ENCODE measurements around the gene SLC22A17.
"Not testable (repeated sequence)": the region's sequence is repeated elsewhere in the genome, so short reads cannot be mapped to it uniquely, and the experiment has no call there.

Gene SLC22A17

DNA sequence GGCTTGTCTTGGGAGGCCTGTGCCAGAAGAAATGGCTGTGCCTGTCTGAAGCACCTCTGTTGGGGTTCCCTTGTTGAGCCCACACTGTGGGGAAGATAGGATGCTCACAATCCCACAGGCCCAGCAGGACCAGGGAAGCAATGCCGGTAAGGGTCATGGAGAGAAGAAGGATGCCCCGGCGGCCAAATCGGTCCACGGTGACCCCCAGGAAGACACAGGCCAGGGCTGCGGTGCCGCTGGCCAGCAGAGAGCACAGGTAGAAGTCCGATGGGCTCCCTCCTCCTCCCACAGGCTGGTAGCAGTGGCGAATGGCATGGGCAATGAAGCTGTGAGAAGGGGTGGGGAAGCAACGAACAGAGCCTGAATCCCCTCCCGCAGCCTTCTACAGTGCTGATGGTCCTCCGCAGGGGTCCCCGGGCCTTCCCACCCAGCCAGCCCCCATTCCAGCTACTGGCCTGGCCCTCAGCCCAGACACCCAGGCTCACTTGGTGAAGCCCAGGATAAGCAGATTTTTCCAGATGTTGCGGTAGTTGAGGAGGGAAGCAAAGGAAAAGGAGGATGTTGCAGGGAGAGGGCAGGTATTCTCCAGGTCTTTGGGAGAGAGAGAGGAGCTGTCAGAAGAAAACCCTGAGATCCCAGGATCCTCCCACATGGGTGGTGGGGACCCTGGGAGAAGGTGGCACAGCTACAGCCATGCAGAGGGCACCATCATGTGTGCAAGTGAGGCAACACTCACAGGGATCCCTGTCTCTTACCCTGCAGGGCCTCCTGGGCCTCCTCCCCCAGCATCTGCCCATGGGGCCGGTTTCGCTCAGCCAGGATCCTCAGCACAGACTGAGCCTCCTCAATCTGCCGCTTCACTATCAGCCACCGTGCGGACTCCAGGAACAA is 5.0 kb downstream of the SLC22A17 start:
- DNase-seq (ENCODE audit: low read depth), result no peak
- no peak overlapping the region for H3K4me3 ChIP-seq (ENCODE audit: low read depth, low read length)

GRCh38 chr14:23346693-23347405 is 5.8 kb downstream of the SLC22A17 start:
- no peak for DNase-seq (ENCODE audit: low read depth)
- no peak overlapping the region for H3K4me3 ChIP-seq (ENCODE audit: low read depth, low read length)

DNA sequence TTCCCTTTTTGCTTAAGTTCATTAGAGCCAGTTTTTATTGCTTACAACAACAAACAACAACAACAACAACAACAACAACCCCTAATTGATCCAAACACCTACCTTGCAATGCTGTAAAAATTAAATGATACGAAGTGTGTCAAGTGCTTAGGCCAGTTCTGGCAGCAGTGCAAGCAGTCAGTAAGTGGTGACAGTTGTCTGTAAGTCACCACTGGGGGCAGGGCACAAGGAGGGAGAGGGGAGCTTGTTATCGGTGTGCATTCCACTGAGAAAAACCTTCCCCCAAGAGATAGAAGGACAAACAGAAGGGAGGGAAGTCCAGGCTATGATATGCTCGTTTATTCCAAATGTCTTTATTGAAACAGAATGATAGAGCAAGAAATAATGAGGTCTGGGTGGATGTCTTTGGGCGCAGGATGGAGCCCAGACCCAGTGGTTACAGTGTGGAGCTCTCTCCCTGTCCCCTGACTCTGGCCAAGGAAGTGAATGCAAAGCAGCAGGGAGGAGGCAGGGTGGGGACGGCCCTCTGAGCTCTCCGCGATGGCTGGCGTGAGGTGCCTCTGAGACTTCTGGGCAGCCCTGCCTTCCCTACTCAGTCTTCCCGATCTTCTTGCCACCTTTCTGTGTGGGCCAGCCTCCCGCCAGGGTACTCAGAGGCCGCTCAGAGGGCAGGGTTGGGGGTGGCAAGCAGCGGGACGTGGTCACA is 6.5 kb downstream of the SLC22A17 start:
- no peak for DNase-seq (ENCODE audit: low read depth)
- no peak overlapping the region for H3K4me3 ChIP-seq (ENCODE audit: low read depth, low read length)

GRCh38 chr14:23344481-23344880 is 8.2 kb downstream of the SLC22A17 start:
- no peak for DNase-seq (ENCODE audit: low read depth)
- no peak overlapping the region for H3K4me3 ChIP-seq (ENCODE audit: low read depth, low read length)

DNA sequence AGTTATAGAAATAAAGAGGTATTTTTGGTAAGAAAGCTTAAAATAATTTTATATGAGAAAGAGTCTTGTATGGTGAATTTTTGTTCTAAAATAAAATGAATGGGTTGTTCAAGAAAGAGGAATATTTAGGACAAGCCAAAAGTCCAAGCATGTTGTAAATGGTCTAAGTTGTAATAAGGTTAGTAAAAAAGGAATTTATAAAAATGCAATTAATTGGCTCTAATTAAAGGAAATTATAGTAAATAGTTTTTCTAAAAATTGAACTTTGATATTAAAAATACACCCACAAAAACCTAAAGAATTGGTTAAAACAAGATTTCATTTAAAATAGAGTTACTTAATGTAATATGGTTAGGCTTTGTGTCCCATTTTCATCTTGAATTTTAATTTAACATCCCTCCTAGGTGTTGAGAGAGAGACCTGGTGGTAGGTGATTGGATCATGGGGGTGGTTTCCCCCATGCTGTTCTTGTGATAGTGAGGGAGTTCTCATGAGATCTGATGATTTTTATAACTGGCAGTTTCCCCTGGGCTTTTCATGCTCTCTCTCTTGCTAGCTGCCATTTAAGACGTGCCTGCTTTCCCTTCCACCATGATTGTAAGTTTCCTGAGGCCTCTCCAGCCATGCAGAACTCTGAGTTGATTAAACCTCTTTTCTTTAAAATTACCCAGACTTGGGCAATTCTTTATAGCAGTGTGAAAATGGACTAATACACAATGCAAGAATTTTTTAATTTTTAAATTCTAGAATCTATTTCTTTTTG is 13.0 kb downstream of the SLC22A17 start:
- H3K4me3 ChIP-seq (ENCODE audit: low read depth, low read length), result no peak overlapping the region
- DNase-seq (ENCODE audit: low read depth), result no peak

DNA sequence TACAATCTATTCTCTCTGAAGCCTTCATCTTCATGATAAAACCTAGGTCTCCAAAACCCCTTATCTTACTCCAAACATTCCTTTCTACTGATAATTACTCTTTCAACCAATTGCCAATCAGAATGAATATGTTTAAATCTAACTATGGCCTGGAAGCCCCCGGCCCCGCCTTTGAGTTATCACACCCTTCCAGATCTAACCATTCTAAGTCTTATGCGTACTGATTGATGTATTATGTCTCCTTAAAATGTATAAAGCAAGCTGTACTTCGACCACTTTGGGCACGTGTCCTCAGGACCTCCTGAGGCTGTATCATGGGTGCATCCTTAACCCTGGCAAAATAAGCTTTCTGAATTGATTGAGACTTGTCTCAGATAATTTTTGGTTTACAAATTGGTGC is 17.1 kb downstream of the SLC22A17 start:
- no peak overlapping the region for H3K4me3 ChIP-seq (ENCODE audit: low read depth, low read length)
- DNase-seq (ENCODE audit: low read depth), result no peak

GRCh38 chr14:23327947-23328744 is 24.5 kb downstream of the SLC22A17 start:
- H3K4me3 ChIP-seq (ENCODE audit: low read depth, low read length), result no peak overlapping the region
- no peak for DNase-seq (ENCODE audit: low read depth)

GRCh38 chr14:23326491-23327332 is 26.0 kb downstream of the SLC22A17 start:
- H3K4me3 ChIP-seq (ENCODE audit: low read depth, low read length), result no peak overlapping the region
- no peak for DNase-seq (ENCODE audit: low read depth)

GRCh38 chr14:23325746-23326145 is 26.9 kb downstream of the SLC22A17 start:
- not testable (repeated sequence) for H3K4me3 ChIP-seq (ENCODE audit: low read depth, low read length); DNase-seq (ENCODE audit: low read depth)

DNA sequence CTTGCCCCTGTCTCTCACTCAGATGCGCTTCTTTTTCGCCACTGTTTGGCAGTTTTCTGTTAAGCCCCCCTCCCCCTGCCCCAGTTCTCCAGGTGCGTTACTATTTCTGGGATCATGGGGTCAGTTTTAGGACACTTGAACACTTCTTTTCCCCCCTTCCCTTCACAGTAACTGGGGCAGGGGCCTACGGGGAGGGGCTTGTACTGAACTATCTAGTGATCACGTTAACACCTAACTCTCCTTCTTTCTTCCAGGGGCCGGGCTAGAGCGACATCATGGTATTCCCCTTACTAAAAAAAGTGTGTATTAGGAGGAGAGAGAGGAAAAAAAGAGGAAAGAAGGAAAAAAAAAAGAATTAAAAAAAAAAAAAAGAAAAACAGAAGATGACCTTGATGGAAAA is 27.7 kb downstream of the SLC22A17 start:
- no peak overlapping the region for H3K4me3 ChIP-seq (ENCODE audit: low read depth, low read length)
- DNase-seq (ENCODE audit: low read depth), result no peak

GRCh38 chr14:23324455-23324846 is 28.2 kb downstream of the SLC22A17 start:
- no peak overlapping the region for H3K4me3 ChIP-seq (ENCODE audit: low read depth, low read length)
- DNase-seq (ENCODE audit: low read depth), result no peak

GRCh38 chr14:23323838-23324454 is 28.7 kb downstream of the SLC22A17 start:
- DNase-seq (ENCODE audit: low read depth), result no peak
- no peak overlapping the region for H3K4me3 ChIP-seq (ENCODE audit: low read depth, low read length)

DNA sequence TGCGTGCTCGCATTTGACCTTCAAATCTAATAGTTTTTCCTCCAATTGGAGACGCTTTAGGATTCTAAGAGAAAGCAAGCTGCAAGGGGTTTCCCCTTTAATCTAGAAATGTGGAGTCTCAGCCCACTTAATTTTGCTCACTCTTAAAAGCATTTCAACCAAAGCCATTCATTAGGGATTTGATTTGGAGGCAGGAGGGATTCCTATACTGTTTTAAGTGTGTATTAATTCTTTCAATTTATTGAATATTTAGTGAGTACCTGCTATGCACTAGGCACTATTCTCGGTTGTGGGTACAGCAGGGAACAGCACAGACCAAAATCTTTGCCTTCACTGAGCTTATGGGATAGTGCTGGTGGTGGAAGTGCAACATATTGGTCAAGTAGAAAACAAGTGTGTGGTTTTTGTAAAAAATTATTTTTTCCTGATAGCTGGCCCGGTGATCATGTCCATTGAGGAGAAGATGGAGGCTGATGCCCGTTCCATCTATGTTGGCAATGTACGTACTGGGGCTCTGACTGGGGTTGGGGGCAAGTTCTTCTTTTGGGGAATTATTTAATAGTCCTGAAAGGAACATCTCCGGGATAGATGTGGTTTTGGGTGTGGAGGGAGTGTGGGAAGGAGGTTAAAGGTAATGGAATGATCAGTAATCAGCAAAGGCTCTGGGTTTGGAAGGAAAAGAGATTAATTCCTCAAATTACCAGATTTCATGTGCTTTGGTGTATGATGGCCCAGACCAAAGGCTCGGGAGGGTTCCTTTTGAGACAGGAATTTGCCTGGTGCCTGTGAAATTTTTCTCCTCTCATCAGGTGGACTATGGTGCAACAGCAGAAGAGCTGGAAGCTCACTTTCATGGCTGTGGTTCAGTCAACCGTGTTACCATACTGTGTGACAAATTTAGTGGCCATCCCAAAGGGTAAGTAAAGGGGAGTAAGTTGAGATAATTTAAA is 29.8 kb downstream of the SLC22A17 start:
- H3K4me3 ChIP-seq (ENCODE audit: low read depth, low read length), result peak overlapping the region; percentile 85

DNA sequence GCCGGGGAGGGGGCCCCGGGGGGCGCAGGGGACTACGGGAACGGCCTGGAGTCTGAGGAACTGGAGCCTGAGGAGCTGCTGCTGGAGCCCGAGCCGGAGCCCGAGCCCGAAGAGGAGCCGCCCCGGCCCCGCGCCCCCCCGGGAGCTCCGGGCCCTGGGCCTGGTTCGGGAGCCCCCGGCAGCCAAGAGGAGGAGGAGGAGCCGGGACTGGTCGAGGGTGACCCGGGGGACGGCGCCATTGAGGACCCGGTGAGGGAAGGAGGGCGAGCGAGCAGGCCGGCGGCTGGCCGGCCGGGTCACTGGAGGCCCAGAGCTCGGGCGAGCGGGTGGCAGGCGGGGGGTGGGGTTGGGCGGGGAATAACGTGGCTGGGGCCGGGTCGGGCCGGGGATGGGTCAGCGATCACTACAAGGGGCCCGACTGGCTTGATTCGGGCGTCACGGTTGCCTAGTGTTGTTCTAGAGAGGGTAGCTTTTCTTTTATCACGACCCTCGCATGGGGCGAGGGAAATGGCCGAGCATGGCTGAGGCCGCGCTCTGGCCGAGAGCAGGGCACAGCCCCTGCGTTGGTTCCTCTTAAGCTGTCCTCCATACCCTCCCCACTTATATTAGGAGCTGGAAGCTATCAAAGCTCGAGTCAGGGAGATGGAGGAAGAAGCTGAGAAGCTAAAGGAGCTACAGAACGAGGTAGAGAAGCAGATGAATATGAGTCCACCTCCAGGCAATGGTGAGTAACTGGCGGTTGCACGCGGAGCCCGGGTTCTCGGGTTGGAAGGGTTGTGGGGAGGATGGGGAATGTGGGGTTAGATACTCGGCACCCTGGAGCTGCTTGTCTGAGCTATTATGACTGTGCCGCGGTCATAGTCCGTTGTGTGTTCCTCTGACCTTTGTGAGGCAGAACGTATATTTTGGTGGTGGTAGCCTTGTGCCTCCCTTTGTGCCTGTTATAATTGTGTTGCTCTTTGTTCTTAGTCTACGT is 30.8 kb downstream of the SLC22A17 start:
- H3K4me3 ChIP-seq (ENCODE audit: low read depth, low read length), result peak overlapping the region; percentile 85
- no peak for DNase-seq (ENCODE audit: low read depth)

More for the DNA sequence above, 29.8 kb downstream of the SLC22A17 start:
- DNase-seq (ENCODE audit: low read depth), result no peak
